GM20000 (cell line): ENCODE data around the gene DNAH10.

Experiments used
- DNase-seq: peaks from one replicate; pipeline ENCODE4 v3.0.0; 2012; ENCODE audit warnings: low spot score
- TF ChIP-seq, protein P1 (sequence below): IDR thresholded peaks from 2 replicates; pipeline ENCODE4 v1.5.1; 2012; ENCODE audit warnings: mild to moderate bottlenecking, control low read depth; ENCODE audit errors: extremely low read depth, missing control alignments

The DNAH10 gene

DNA sequence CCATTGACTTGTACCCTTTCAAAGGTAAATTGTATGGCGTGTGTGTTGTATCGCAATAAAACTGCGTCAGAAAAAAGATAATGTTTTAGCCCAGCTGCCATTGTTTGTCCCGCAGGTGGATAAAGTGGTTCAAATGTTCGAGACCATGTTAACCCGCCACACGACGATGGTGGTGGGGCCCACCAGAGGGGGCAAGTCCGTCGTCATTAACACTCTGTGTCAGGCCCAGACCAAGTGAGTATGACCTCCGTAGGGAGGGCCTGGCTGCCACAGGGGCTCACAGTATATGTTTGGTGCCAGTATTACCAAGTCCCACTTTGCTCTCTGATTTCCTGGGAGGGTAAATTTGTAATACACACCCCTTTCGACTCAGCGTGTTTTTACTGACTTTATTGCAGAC, 96.9 kb downstream of the DNAH10 start:
- TF ChIP-seq, protein P1, sequence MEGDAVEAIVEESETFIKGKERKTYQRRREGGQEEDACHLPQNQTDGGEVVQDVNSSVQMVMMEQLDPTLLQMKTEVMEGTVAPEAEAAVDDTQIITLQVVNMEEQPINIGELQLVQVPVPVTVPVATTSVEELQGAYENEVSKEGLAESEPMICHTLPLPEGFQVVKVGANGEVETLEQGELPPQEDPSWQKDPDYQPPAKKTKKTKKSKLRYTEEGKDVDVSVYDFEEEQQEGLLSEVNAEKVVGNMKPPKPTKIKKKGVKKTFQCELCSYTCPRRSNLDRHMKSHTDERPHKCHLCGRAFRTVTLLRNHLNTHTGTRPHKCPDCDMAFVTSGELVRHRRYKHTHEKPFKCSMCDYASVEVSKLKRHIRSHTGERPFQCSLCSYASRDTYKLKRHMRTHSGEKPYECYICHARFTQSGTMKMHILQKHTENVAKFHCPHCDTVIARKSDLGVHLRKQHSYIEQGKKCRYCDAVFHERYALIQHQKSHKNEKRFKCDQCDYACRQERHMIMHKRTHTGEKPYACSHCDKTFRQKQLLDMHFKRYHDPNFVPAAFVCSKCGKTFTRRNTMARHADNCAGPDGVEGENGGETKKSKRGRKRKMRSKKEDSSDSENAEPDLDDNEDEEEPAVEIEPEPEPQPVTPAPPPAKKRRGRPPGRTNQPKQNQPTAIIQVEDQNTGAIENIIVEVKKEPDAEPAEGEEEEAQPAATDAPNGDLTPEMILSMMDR = no peak
- DNase-seq = no peak

GRCh38 chr12:123860377-123860776, 98.3 kb downstream of the DNAH10 start:
- TF ChIP-seq, protein P1 = no peak
- DNase-seq = no peak

GRCh38 chr12:123861392-123861791, 99.3 kb downstream of the DNAH10 start:
- TF ChIP-seq, protein P1 = no peak
- DNase-seq = no peak

DNA sequence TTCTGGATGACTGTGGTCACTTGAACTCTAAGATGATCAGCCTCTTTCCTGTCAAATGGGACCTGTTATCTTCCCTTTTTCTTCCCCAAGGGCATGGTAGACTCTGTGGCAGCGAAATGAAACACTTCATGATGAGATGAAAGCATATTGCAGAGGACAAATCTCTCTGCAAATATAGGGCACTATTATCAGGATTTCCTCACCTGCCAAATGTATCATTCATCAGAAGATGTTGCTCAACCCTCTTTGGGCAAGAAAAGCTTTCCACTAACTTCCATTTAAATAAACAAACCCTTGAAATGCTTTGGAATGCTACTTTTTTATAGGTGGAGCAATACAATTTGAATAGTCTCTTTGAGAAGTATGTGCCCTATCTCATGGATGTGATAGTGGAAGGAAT, 105.0 kb downstream of the DNAH10 start:
- TF ChIP-seq, protein P1 = no peak
- no peak for DNase-seq

- no peak for DNase-seq
- TF ChIP-seq, protein P1 = no peak
Observed at GRCh38 chr12:123868791-123869190, 106.7 kb downstream of the DNAH10 start.

GRCh38 chr12:123873793-123874192, 111.7 kb downstream of the DNAH10 start:
- DNase-seq = no peak
- TF ChIP-seq, protein P1 = no peak

GRCh38 chr12:123877968-123878367, 115.9 kb downstream of the DNAH10 start:
- DNase-seq = no peak
- TF ChIP-seq, protein P1 = no peak
